ENCODE results near the gene NEK3. TPM values are rescaled to one million over a fixed set of nuclear protein-coding genes. Genes with fewer than 3 reads are reported as not detected.
"Not testable (repeated sequence)": the region's sequence is repeated elsewhere in the genome, so short reads cannot be mapped to it uniquely, and the experiment has no call there.

NEK3 gene
- total RNA-seq, 1 experiment from 2014 or later: 6.9 TPM

- POLR2A ChIA-PET (ENCODE audit: unreplicated experiment): no interaction called here
- DNase-seq: no peak
- no peak overlapping the region for H3K9ac ChIP-seq (ENCODE audit: low read length)
- intact Hi-C loops (cut with micrococcal nuclease): no loop called here
- no peak overlapping the region for H3K4me3 ChIP-seq (ENCODE audit: low read length)
- no peaks in the 10 kb centered on the region for H3K9me3 ChIP-seq (ENCODE audit: low read length)
- no peak overlapping the region for H3K27ac ChIP-seq (ENCODE audit: low read length)
- H3K79me2 ChIP-seq (ENCODE audit: low read length): no peaks in the 10 kb centered on the region
- TF ChIP-seq EZH2 (IDR thresholded peaks at IDR 0.05; ENCODE audit: low read length, unreplicated experiment) (no peak), CTCF (conservative IDR thresholded peaks at IDR 0.05; ENCODE audit: low read depth, low read length) (no peak)
- H3K36me3 ChIP-seq (ENCODE audit: low read depth, low read length): no peaks in the 10 kb centered on the region
- H4K20me1 ChIP-seq (ENCODE audit: low read length): no peaks in the 10 kb centered on the region
- no peak overlapping the region for H3K4me2 ChIP-seq (ENCODE audit: low read length)
- no peaks in the 10 kb centered on the region for H3K27me3 ChIP-seq (ENCODE audit: low read length)
- H3K9me2 ChIP-seq (replicated peaks; ENCODE audit: low read length): no peaks in the 10 kb centered on the region
- H3F3A ChIP-seq (ENCODE audit: low read length, unreplicated experiment): no peaks in the 10 kb centered on the region
- no peak overlapping the region for H2AFZ ChIP-seq (ENCODE audit: low read length)
- H3K4me1 ChIP-seq (ENCODE audit: insufficient read depth, low read length): no peaks in the 10 kb centered on the region
- no TSS peak for BruUV-seq (replicated peaks)
- no peak for ATAC-seq
- CTCF ChIA-PET: no interaction called here
Observed at GRCh38 chr13:52177276-52177675, 17.9 kb upstream of the NEK3 start.

- DNase-seq; H3K79me2 ChIP-seq (ENCODE audit: low read length); H2AFZ ChIP-seq (ENCODE audit: low read length); H3K27ac ChIP-seq (ENCODE audit: low read length); H3F3A ChIP-seq (ENCODE audit: low read length, unreplicated experiment); H3K4me2 ChIP-seq (ENCODE audit: low read length); POLR2A ChIA-PET (ENCODE audit: unreplicated experiment); H3K9ac ChIP-seq (ENCODE audit: low read length); H3K27me3 ChIP-seq (ENCODE audit: low read length); CTCF ChIA-PET; H3K36me3 ChIP-seq (ENCODE audit: low read depth, low read length); H3K9me3 ChIP-seq (ENCODE audit: low read length); H3K4me1 ChIP-seq (ENCODE audit: insufficient read depth, low read length); H3K9me2 ChIP-seq (replicated peaks; ENCODE audit: low read length); ATAC-seq; intact Hi-C loops (cut with micrococcal nuclease); H4K20me1 ChIP-seq (ENCODE audit: low read length); H3K4me3 ChIP-seq (ENCODE audit: low read length); BruUV-seq (replicated peaks): not testable (repeated sequence)
Observed at GRCh38 chr13:52173970-52174369, 14.6 kb upstream of the NEK3 start.

GRCh38 chr13:52173373-52173772 lies 14.0 kb upstream of the NEK3 start:
- Histone ChIP-seq H3K9me2 (replicated peaks; ENCODE audit: low read length) (no peaks in the 10 kb centered on the region), H3K4me3 (ENCODE audit: low read length) (no peak overlapping the region), H3K79me2 (ENCODE audit: low read length) (no peaks in the 10 kb centered on the region), H2AFZ (ENCODE audit: low read length) (no peak overlapping the region), H3K27me3 (ENCODE audit: low read length) (no peaks in the 10 kb centered on the region), H3K4me2 (ENCODE audit: low read length) (no peak overlapping the region), H3K4me1 (ENCODE audit: insufficient read depth, low read length) (no peaks in the 10 kb centered on the region), H3F3A (ENCODE audit: low read length, unreplicated experiment) (no peaks in the 10 kb centered on the region), H3K9ac (ENCODE audit: low read length) (no peak overlapping the region), H4K20me1 (ENCODE audit: low read length) (no peaks in the 10 kb centered on the region), H3K9me3 (ENCODE audit: low read length) (no peaks in the 10 kb centered on the region), H3K27ac (ENCODE audit: low read length) (no peak overlapping the region), H3K36me3 (ENCODE audit: low read depth, low read length) (peaks cover 3% of the 10 kb centered on the region)
- intact Hi-C loops (cut with micrococcal nuclease): no loop called here
- no peak for TF ChIP-seq EZH2phosphoT487 (IDR thresholded peaks at IDR 0.05; ENCODE audit: borderline replicate concordance, low read length)
- TF ChIP-seq EZH2 (IDR thresholded peaks at IDR 0.05; ENCODE audit: low read length, unreplicated experiment): no peak
- TF ChIP-seq CTCF (conservative IDR thresholded peaks at IDR 0.05; ENCODE audit: low read depth, low read length): no peak
- POLR2A ChIA-PET (ENCODE audit: unreplicated experiment): no interaction called here
- no peak for ATAC-seq
- CTCF ChIA-PET: no interaction called here
- no TSS peak for BruUV-seq (replicated peaks)
- DNase-seq: no peak

GRCh38 chr13:52171686-52172085 lies 12.3 kb upstream of the NEK3 start:
- H3K9me3 ChIP-seq (ENCODE audit: low read length); DNase-seq; H3K27me3 ChIP-seq (ENCODE audit: low read length); POLR2A ChIA-PET (ENCODE audit: unreplicated experiment); H3K9ac ChIP-seq (ENCODE audit: low read length); H3K36me3 ChIP-seq (ENCODE audit: low read depth, low read length); intact Hi-C loops (cut with micrococcal nuclease); H3K9me2 ChIP-seq (replicated peaks; ENCODE audit: low read length); CTCF ChIA-PET; H2AFZ ChIP-seq (ENCODE audit: low read length); H3K4me3 ChIP-seq (ENCODE audit: low read length); H3K4me2 ChIP-seq (ENCODE audit: low read length); H3K79me2 ChIP-seq (ENCODE audit: low read length); H3F3A ChIP-seq (ENCODE audit: low read length, unreplicated experiment); ATAC-seq; H4K20me1 ChIP-seq (ENCODE audit: low read length); H3K4me1 ChIP-seq (ENCODE audit: insufficient read depth, low read length); BruUV-seq (replicated peaks): not testable (repeated sequence)
- 0 out of 2 replicates have a peak overlapping the region, but pooled peaks have one; percentile 13 for H3K27ac ChIP-seq (ENCODE audit: low read length)

GRCh38 chr13:52170828-52171391 lies 11.5 kb upstream of the NEK3 start:
- H4K20me1 ChIP-seq (ENCODE audit: low read length); H3K4me3 ChIP-seq (ENCODE audit: low read length); H3K36me3 ChIP-seq (ENCODE audit: low read depth, low read length); H3K4me1 ChIP-seq (ENCODE audit: insufficient read depth, low read length); H3K9me3 ChIP-seq (ENCODE audit: low read length); H2AFZ ChIP-seq (ENCODE audit: low read length); H3K9ac ChIP-seq (ENCODE audit: low read length); H3K79me2 ChIP-seq (ENCODE audit: low read length); H3K4me2 ChIP-seq (ENCODE audit: low read length); intact Hi-C loops (cut with micrococcal nuclease); POLR2A ChIA-PET (ENCODE audit: unreplicated experiment); CTCF ChIA-PET; H3K9me2 ChIP-seq (replicated peaks; ENCODE audit: low read length); BruUV-seq (replicated peaks); H3K27me3 ChIP-seq (ENCODE audit: low read length); H3F3A ChIP-seq (ENCODE audit: low read length, unreplicated experiment): not testable (repeated sequence)
- DNase-seq (peak; percentile 1), ATAC-seq (peak; percentile 74)
- 0 out of 2 replicates have a peak overlapping the region, but pooled peaks have one; percentile 13 for H3K27ac ChIP-seq (ENCODE audit: low read length)
